Activated naive CD8-positive, alpha-beta T cell treated with anti-CD3 and anti-CD28 coated beads, Interleukin-2, amount 50 U/mL, for 24 hours (primary cell): ENCODE data around the gene TMEM176A.

Experiments
- ATAC-seq: fragments of 150-1000 bp; cut with Tn5 transposase; one replicate; pipeline ENCODE4 v1.10.0; 2021
- DNase-seq: peaks from one replicate; pipeline ENCODE4 v3.0.0; 2021
- H3K27ac Mint-ChIP-seq: one replicate; pipeline ENCODE4 v1.8.0; 2021; ENCODE audit warnings: mild to moderate bottlenecking, mixed read lengths
- H3K27me3 Mint-ChIP-seq: one replicate; pipeline ENCODE4 v1.8.0; 2021; ENCODE audit warnings: mixed read lengths
- H3K36me3 Mint-ChIP-seq: one replicate; pipeline ENCODE4 v1.8.0; 2021; ENCODE audit warnings: low read depth, mixed read lengths
- H3K4me1 Mint-ChIP-seq: one replicate; pipeline ENCODE4 v1.8.0; 2021; ENCODE audit warnings: mixed read lengths
- H3K4me3 Mint-ChIP-seq: one replicate; pipeline ENCODE4 v1.8.0; 2021; ENCODE audit warnings: mild to moderate bottlenecking, moderate library complexity, mixed read lengths
- H3K9me3 Mint-ChIP-seq: one replicate; pipeline ENCODE4 v1.8.0; 2021; ENCODE audit warnings: mixed read lengths

Gene TMEM176A

DNA sequence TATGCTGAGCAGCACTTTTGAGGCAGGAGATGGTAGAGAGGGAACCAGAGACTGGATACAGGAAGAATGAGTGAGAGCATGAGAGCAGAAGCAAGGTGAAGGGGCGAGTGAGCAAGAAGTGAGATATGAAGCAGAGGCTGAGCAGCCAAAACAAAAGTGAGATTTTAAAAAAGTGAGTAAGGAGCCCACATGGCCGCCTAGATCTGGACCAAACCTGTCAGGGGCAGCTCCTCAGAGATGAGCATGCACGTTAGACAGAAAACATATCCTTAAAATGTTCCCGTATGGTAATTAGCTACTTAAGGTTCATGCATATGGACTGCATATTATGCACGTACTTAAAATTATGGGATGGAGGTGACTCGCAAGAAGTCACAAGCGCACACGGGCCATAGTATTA, 22.5 kb downstream of the TMEM176A start:
- DNase-seq (no peak), ATAC-seq (no peak)
- H3K9me3 Mint-ChIP-seq: peaks cover 8% of the 10 kb centered on the region
- peaks cover 5% of the 10 kb centered on the region for H3K4me1 Mint-ChIP-seq
- no peak overlapping the region for H3K27ac Mint-ChIP-seq
- no peak overlapping the region for H3K4me3 Mint-ChIP-seq
- H3K36me3 Mint-ChIP-seq: no peaks in the 10 kb centered on the region
- H3K27me3 Mint-ChIP-seq: peaks cover 16% of the 10 kb centered on the region

DNA sequence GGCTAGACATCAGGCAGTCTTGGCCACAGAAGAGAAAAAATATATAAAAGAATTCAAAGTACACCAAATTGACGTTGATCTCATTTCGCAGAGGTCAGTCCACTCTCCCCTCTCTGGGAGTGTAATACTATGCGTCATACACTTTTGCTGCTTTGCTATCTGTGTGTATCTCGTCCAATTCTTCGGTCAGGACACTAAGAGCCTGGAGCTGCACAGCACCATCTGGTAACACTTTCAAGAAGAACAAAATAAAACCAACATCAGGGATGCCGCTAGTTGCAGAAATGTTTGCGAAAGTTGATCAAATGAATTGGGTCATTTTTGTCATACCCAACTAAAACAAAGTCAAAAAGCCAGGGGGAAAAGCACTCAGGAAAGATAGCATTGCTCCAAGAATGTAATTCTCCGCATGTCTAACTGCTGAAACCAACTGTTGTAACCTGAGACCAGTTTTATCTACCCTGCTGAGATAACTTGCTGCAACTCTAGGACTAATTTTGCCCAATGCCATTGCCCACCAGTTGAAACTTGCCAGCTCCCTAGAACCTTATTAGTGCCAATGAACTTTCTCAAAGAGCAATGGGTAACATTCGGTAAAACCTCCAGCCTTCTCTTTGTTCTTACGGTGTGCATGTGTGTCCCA, 23.0 kb downstream of the TMEM176A start:
- H3K4me1 Mint-ChIP-seq: peaks cover 5% of the 10 kb centered on the region
- peaks cover 18% of the 10 kb centered on the region for H3K27me3 Mint-ChIP-seq
- no peak overlapping the region for H3K4me3 Mint-ChIP-seq
- no peak for DNase-seq
- no peak for ATAC-seq
- no peaks in the 10 kb centered on the region for H3K36me3 Mint-ChIP-seq
- no peak overlapping the region for H3K27ac Mint-ChIP-seq
- peaks cover 8% of the 10 kb centered on the region for H3K9me3 Mint-ChIP-seq

DNA sequence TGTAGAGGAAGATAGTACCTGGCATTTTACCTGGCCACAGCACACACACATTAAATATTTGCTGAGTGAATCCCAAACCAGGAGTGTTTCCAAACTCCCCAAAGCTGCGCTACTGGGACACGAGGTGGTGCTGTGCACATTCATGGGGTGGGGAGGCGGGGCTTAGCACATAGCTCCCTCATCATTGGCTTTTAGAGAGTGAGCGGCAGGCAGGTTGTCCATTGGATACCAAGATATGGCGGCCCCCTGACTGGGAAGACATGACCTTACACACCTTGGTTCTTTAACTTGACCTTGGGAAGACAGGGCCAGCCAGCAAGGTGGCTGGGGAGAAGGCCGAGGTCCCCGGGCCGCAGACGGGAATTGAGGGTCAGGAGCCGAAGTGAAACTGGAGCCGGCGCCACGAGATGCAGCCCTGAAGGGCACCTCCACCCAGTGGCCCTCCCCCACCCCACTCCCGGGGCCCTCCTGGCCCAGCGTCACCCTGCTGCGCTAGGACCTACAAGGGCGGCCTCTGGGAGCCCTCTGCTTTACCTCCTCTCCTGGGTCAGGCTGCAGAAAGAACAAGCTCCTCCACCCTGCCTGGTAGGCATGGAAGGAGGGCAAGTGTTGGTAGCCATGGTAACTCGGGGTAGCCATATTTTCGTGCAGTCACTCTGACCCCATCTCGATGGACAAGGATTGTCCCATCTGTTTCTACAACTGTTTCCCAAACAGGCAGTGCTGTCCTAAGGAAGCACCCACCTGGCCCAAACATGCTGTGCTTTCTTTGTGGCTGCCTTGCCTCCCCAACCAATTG, 24.0 kb downstream of the TMEM176A start:
- ATAC-seq (no peak), DNase-seq (no peak)
- Mint-ChIP-seq H3K36me3 (no peaks in the 10 kb centered on the region), H3K4me1 (peaks cover 2% of the 10 kb centered on the region), H3K9me3 (peaks cover 8% of the 10 kb centered on the region), H3K27me3 (peaks cover 20% of the 10 kb centered on the region), H3K4me3 (no peak overlapping the region), H3K27ac (no peak overlapping the region)

DNA sequence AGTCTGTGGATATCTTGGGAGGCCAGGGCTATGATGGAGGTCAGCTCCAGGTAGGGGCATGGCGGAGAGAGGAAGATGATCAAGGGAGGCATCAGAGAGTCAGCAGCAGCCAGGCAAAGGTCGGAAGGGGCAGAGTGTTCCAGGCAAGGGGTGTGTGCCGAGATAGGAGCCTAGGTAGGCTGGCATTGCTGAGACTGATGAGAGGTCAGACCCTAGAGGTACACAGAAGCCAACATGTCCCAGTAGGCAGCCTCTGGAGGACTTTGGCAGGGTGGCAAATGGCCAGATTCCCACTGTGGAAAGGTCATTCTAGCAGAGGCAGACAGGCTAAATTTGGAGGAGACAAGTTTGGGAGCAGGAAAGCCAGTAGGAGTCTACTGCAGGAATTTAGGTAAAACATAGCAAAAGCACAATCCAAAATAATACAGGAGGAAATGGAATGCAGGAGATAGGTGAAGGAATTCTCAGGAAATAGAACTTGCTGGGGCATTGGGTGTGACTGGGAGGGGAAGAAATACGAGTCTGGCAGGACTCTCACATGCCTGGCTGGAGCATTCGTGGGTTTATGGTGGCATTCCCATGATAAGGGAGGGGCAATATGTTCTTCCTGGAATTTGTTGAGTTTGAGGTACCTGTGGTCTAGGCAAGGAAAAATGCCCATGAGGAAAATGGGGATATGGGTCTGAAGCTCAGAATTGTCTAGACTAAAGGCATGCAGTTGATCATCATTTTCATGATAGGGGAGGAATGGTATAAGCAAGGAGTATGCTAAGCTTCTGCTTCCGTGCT, 25.7 kb downstream of the TMEM176A start:
- H3K27me3 Mint-ChIP-seq: peaks cover 25% of the 10 kb centered on the region
- DNase-seq (no peak), ATAC-seq (no peak)
- no peaks in the 10 kb centered on the region for H3K36me3 Mint-ChIP-seq
- no peak overlapping the region for H3K4me3 Mint-ChIP-seq
- H3K27ac Mint-ChIP-seq: no peak overlapping the region
- H3K9me3 Mint-ChIP-seq: peaks cover 8% of the 10 kb centered on the region
- H3K4me1 Mint-ChIP-seq: no peaks in the 10 kb centered on the region

DNA sequence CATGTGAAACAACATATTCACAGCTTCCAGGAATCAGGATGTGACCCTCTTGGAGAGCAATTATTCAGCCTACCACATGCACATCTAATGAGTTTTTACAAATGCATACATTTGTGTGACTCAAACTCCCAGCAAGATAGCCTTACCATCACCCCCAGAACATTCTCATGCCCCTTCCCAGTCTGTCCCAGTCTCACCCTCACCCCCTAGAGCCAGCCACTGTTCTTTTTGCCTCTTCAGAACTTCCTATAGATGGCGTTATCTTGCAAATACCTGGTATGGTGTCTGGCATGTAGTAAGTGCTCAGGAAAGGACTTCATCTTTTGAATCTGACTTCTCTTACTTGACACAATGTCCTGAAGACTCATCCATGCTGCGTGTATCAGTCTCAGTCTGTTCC, 27.8 kb downstream of the TMEM176A start:
- ATAC-seq (no peak), DNase-seq (no peak)
- Mint-ChIP-seq H3K27ac (no peak overlapping the region), H3K36me3 (no peaks in the 10 kb centered on the region), H3K4me1 (no peaks in the 10 kb centered on the region), H3K9me3 (no peaks in the 10 kb centered on the region), H3K4me3 (no peak overlapping the region), H3K27me3 (peaks cover 21% of the 10 kb centered on the region)

DNA sequence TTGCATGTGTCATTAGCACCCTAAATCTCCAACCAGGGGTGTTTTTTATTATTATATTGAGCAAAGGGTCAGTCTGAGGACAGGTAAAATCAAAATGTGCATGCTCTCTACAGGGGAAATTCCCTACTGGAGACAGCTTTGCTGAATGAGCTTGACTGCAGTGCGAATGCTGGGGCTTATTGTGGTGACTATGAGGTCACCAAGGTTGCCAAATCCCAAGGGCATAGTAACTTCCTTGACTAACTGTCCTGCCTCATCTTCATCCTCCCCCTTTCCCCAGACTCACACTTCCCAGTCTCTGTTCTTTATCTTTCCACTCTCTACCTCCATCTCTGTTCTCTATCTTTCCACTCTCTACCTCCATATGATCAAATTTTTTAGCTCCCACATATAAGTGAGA, 28.9 kb downstream of the TMEM176A start:
- H3K36me3 Mint-ChIP-seq: no peaks in the 10 kb centered on the region
- no peaks in the 10 kb centered on the region for H3K4me1 Mint-ChIP-seq
- H3K27ac Mint-ChIP-seq: no peak overlapping the region
- peaks cover 23% of the 10 kb centered on the region for H3K27me3 Mint-ChIP-seq
- DNase-seq: no peak
- no peak overlapping the region for H3K4me3 Mint-ChIP-seq
- H3K9me3 Mint-ChIP-seq: no peaks in the 10 kb centered on the region
- ATAC-seq: no peak

DNA sequence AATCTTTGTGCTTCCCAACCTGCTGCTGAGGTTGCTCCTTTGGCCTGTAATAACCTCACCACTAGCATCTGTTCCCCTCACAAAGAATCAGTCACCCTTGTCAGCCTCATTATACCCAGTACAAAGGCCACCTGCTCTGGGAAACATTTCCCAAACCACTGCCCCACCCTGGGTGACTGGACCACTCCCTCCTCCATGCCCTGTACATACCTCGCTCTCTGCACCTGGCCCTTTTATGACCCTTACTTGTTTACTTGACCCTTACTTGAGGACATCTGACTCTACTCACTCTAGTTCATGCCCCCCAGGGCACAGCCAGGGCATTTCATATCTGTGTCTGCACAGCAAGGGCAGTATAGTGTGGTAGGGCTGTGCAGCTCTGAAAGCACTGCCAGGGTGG, 30.4 kb downstream of the TMEM176A start:
- Mint-ChIP-seq H3K36me3 (no peaks in the 10 kb centered on the region), H3K27me3 (peaks cover 23% of the 10 kb centered on the region), H3K4me1 (no peaks in the 10 kb centered on the region), H3K4me3 (no peak overlapping the region), H3K9me3 (no peaks in the 10 kb centered on the region), H3K27ac (no peak overlapping the region)
- no peak for DNase-seq
- no peak for ATAC-seq

DNA sequence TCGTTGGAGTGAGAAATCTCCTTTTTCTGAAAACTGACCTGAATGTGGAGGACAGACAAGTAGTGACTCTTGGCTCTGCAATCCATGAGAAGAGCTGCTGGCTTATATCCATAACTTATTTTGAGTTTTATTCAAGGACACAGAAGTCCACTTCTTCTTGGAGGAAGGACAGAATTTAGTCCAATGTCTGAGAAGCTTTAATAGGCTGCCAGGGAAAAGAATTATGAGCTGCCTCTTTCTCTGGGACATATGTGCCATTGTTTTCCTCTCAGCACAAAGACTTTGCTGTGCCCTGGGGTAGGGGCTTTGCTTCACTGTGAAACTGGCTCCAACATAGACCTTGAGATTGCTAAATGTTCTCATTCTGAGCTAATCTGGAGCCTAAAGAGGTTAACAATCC, 31.3 kb downstream of the TMEM176A start:
- no peak for DNase-seq
- Mint-ChIP-seq H3K27me3 (peaks cover 19% of the 10 kb centered on the region), H3K9me3 (no peaks in the 10 kb centered on the region), H3K27ac (no peak overlapping the region), H3K36me3 (no peaks in the 10 kb centered on the region), H3K4me3 (no peak overlapping the region), H3K4me1 (no peaks in the 10 kb centered on the region)
- ATAC-seq: no peak

DNA sequence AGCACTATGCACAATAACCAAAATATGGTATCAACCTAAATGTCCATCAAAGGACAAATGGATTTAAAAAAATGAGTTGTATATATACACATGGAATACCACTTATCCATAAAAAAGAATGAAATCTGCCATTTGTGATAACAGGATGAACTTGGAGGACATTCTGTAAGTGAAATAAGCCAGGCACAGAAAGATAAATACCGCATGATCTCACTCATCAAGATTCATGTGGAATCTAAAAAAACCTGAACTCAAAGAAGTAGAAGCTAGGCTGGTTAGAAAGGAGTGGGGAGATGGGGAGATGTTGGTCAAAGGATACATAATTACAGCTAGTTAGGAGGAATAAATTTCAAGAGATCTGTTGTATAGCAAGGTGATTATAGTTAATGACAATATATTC, 34.5 kb downstream of the TMEM176A start:
- no peak for ATAC-seq

DNA sequence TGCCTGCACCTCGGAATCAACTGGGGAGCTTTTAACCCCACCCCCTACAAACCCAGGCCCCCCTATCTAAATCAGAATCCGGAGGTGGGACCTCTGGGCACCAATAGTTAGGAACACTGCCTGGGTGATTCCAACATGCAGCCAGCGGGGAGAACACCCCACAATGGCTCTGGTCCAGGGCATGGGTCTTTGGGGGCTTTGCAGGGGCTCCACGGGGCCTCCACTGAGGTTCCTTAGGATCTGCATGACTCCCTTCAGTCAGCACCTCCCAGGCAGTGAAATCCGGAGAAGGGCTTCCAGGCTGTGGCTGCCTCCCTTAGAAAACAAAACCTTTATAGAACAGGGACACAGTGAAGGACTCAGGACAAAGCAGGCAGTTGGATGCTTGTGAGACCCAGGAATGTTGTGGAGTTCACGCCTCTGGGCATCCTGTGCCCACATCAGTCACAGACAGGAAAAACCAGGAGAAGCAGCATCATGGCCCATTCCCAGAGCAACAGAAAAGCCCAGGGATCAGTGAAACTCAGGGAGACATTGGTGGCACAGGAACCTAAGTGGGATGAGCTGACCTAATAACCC, 35.2 kb downstream of the TMEM176A start:
- DNase-seq (no peak), ATAC-seq (no peak)
- H3K4me3 Mint-ChIP-seq: no peak overlapping the region
- no peaks in the 10 kb centered on the region for H3K4me1 Mint-ChIP-seq
- no peaks in the 10 kb centered on the region for H3K9me3 Mint-ChIP-seq
- H3K27ac Mint-ChIP-seq: no peak overlapping the region
- H3K27me3 Mint-ChIP-seq: peaks cover 9% of the 10 kb centered on the region
- no peaks in the 10 kb centered on the region for H3K36me3 Mint-ChIP-seq

More for the DNA sequence above, 34.5 kb downstream of the TMEM176A start:
- Mint-ChIP-seq H3K27ac (no peak overlapping the region), H3K36me3 (no peaks in the 10 kb centered on the region), H3K27me3 (peaks cover 13% of the 10 kb centered on the region), H3K4me1 (no peaks in the 10 kb centered on the region), H3K4me3 (no peak overlapping the region), H3K9me3 (no peaks in the 10 kb centered on the region)
- no peak for DNase-seq

DNA sequence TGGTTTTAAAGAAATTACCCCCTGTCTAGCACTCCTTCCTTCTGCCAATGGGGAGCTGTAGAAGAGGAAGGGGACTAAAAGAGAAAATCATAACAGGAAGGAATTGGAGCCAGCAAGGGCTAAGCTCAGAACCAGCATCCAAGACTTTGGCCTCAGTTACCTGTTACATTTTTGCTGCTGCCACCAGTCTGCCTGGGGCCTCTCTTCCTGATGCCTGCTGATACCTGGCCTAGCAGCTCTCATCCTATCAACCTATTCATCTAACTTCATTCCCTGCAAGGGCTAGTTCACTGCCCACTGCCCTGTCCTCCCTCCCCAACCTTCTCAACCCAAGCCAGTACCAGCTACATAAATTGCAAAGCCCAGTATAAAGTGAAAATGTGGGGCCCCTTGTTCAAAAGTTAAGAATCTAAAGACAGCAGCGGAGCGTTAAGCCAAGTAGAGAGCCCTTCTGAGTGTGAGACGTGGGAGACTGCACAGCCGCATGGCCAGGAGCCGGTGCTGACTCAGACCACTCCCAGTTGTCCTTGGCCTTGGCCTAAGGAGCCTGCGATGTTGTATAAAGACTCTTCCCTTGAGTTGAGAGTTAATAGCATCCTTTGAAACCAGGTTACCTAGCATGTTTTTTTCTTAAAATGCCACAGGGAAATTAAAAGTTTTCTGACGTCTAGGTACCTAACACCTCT, 38.5 kb downstream of the TMEM176A start:
- Mint-ChIP-seq H3K9me3 (no peaks in the 10 kb centered on the region), H3K27me3 (peaks cover 1% of the 10 kb centered on the region), H3K36me3 (no peaks in the 10 kb centered on the region), H3K4me1 (no peaks in the 10 kb centered on the region), H3K27ac (no peak overlapping the region), H3K4me3 (no peak overlapping the region)
- DNase-seq (no peak), ATAC-seq (no peak)

DNA sequence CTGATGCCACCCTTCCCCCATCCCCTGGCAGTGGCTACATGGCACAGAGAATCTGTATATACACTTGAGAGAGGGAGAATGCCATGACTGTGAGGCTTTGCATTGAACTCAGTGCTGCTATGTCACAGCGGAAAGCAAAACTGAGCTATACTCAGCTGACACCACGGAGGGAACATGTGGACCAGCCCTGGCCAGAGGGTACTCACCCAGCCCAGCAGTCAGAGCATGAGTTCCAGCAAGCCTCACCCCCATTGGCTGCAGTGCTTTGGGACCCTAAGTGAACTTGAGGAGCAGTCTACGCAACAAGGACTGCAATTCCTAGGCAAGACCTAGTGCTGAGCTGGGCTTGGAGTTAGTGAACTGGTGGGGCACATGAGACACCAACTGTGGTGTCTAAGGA, 41.4 kb downstream of the TMEM176A start:
- no peak for DNase-seq
- Mint-ChIP-seq H3K27me3 (no peaks in the 10 kb centered on the region), H3K9me3 (no peaks in the 10 kb centered on the region), H3K36me3 (no peaks in the 10 kb centered on the region), H3K4me1 (no peaks in the 10 kb centered on the region), H3K27ac (no peak overlapping the region), H3K4me3 (no peak overlapping the region)
- ATAC-seq: no peak

DNA sequence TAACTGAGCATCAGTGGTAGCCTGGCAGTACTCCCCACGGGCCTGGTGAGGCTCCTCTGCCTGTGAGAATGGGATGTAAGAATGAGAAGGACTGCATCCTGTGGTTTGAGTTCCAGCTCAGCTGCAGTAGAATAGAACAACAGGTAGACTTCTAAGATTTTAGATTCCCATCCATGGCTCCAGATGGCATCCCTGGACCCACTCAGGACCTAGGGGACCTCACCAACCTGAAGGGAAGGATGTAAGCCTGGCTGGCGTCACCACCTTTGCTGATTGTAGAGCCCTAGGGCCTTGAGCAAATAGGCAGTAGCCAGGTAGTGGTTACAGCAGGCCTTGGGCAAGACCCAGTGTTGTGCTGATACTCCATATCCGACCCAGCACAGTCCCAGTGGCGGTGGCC, 42.1 kb downstream of the TMEM176A start:
- Mint-ChIP-seq H3K4me1 (no peaks in the 10 kb centered on the region), H3K27ac (no peak overlapping the region), H3K36me3 (no peaks in the 10 kb centered on the region), H3K27me3 (no peaks in the 10 kb centered on the region), H3K9me3 (no peaks in the 10 kb centered on the region), H3K4me3 (no peak overlapping the region)
- no peak for ATAC-seq
- no peak for DNase-seq

DNA sequence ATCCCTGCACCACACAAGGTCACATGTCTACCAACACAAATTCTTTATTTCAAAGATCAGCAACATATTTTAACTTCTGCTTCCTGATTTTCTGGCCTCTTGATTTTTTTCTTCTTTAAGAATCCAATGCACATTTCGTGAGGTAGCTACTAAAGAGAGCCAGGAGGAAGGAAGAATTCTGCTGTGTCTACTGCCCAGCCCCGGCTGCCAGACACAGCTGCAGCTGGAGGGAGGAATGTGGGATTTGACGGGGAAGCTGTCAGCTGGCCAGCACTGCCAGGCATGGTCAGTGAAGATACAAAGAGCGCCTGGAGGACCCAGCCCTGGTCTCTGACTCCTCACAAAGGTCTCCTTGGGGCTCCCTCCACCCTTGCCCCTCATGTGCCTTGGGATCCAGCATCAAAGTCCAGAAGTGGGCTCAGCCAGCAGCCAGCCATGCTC, 44.9 kb downstream of the TMEM176A start:
- Mint-ChIP-seq H3K36me3 (no peaks in the 10 kb centered on the region), H3K4me1 (peaks cover 2% of the 10 kb centered on the region), H3K9me3 (no peaks in the 10 kb centered on the region), H3K4me3 (no peak overlapping the region), H3K27me3 (no peaks in the 10 kb centered on the region), H3K27ac (no peak overlapping the region)
- ATAC-seq (no peak), DNase-seq (no peak)
